Calu3 (cell line): ENCODE measurements around the gene KIF26B. TPM values are rescaled to one million over a fixed set of nuclear protein-coding genes. Genes with fewer than 3 reads are reported as not detected.

Source experiments
- BruUV-seq: library from RNA; stranded (reverse); fragments of 400-500 nt; replicated peaks from 2 replicates; lab custom pipeline; 2021; lab: Mats Ljungman, UMichigan
- CTCF ChIA-PET: fragments of 300-600 bp; sonication (Branson Sonifier 250); formaldehyde crosslinking; loops from one replicate; lab custom pipeline; 2022; ENCODE audit warnings: antibody characterized with exemption; lab: Charles Lee
- DNase-seq: peaks from one replicate; pipeline ENCODE4 v3.0.0; 2022
- H3K27ac Mint-ChIP-seq: one replicate; pipeline ENCODE4 v1.8.0; 2022; ENCODE audit warnings: mixed read lengths; ENCODE audit not compliant: unreplicated experiment
- H3K27me3 Mint-ChIP-seq: one replicate; pipeline ENCODE4 v1.8.0; 2022; ENCODE audit warnings: mixed read lengths; ENCODE audit not compliant: unreplicated experiment
- H3K36me3 Mint-ChIP-seq: one replicate; pipeline ENCODE4 v1.8.0; 2022; ENCODE audit warnings: mild to moderate bottlenecking, moderate library complexity, mixed read lengths; ENCODE audit not compliant: insufficient read depth, unreplicated experiment
- H3K4me1 Mint-ChIP-seq: one replicate; pipeline ENCODE4 v1.8.0; 2022; ENCODE audit warnings: mild to moderate bottlenecking, low read depth, mixed read lengths; ENCODE audit not compliant: unreplicated experiment
- H3K4me3 Mint-ChIP-seq: one replicate; pipeline ENCODE4 v1.8.0; 2022; ENCODE audit warnings: mild to moderate bottlenecking, low read depth, moderate library complexity, mixed read lengths; ENCODE audit not compliant: unreplicated experiment
- H3K9me3 Mint-ChIP-seq: one replicate; pipeline ENCODE4 v1.8.0; 2022; ENCODE audit warnings: low read depth, mixed read lengths; ENCODE audit not compliant: unreplicated experiment
- CTCF ChIP-seq: fragments of 200-600 bp; IDR thresholded peaks from one replicate; pipeline ENCODE4 v1.8.0; 2022; ENCODE audit warnings: antibody characterized with exemption; ENCODE audit not compliant: unreplicated experiment
- intact Hi-C: fragments of 100-400 bp; cut with micrococcal nuclease; formaldehyde crosslinking; loops from one replicate; pipeline ENCODE4 v1.10.0; 2022; ENCODE audit not compliant: unreplicated experiment
- total RNA-seq: library from RNA; stranded (reverse); gene quantifications from 2 replicates; pipeline ENCODE4 v1.2.3, GENCODE V29; 2022

KIF26B gene
- total RNA-seq, 1 experiment from 2014 or later, result 1.1 TPM

GRCh38 chr1:245488346-245489129 lies 333.8 kb downstream of the KIF26B start:
- H3K36me3 Mint-ChIP-seq, result no peaks in the 10 kb centered on the region
- CTCF ChIA-PET, result interaction anchor here (0.6 to 0.9 kb wide), 2 partner anchors 10 to 1313 kb away, joined by 3 to 7 read pairs; no protein-coding TSS in a partner anchor
- H3K27ac Mint-ChIP-seq, result no peak overlapping the region
- H3K27me3 Mint-ChIP-seq, result no peaks in the 10 kb centered on the region
- DNase-seq, result no peak
- peaks cover 8% of the 10 kb centered on the region for H3K9me3 Mint-ChIP-seq
- intact Hi-C loops, result loop anchor here (10.0 kb wide), 1 partner anchor 334 kb away; the partner anchor contains the start of gene KIF26B
- H3K4me3 Mint-ChIP-seq, result no peak overlapping the region
- no TSS peak for BruUV-seq
- peaks cover 9% of the 10 kb centered on the region for H3K4me1 Mint-ChIP-seq
- no peak for TF ChIP-seq CTCF

- H3K27me3 Mint-ChIP-seq, result no peaks in the 10 kb centered on the region
- no peak for DNase-seq
- CTCF ChIA-PET, result interaction anchor here (0.6 to 0.7 kb wide), 3 partner anchors 11 to 546 kb away, joined by 4 read pairs; no protein-coding TSS in a partner anchor
- H3K36me3 Mint-ChIP-seq, result no peaks in the 10 kb centered on the region
- no peak for TF ChIP-seq CTCF
- H3K4me3 Mint-ChIP-seq, result no peak overlapping the region
- H3K9me3 Mint-ChIP-seq, result peaks cover 5% of the 10 kb centered on the region
- no TSS peak for BruUV-seq
- H3K4me1 Mint-ChIP-seq, result no peaks in the 10 kb centered on the region
- intact Hi-C loops, result loop anchor here (10.0 kb wide), 1 partner anchor 335 kb away; the partner anchor contains the start of gene KIF26B
- H3K27ac Mint-ChIP-seq, result no peak overlapping the region
Observed at GRCh38 chr1:245489838-245490237, 335.1 kb downstream of the KIF26B start.

- peaks cover 8% of the 10 kb centered on the region for H3K9me3 Mint-ChIP-seq
- no peaks in the 10 kb centered on the region for H3K27me3 Mint-ChIP-seq
- no peak for DNase-seq
- no TSS peak for BruUV-seq
- no peak overlapping the region for H3K4me3 Mint-ChIP-seq
- H3K36me3 Mint-ChIP-seq, result no peaks in the 10 kb centered on the region
- TF ChIP-seq CTCF, result no peak
- H3K4me1 Mint-ChIP-seq, result no peaks in the 10 kb centered on the region
- H3K27ac Mint-ChIP-seq, result no peak overlapping the region
- CTCF ChIA-PET, result no interaction called here
- intact Hi-C loops, result no loop called here
Observed at GRCh38 chr1:245493029-245493428, 338.2 kb downstream of the KIF26B start.

GRCh38 chr1:245495681-245496080 lies 340.9 kb downstream of the KIF26B start:
- no TSS peak for BruUV-seq
- no peak for TF ChIP-seq CTCF
- H3K4me3 Mint-ChIP-seq, result no peak overlapping the region
- H3K36me3 Mint-ChIP-seq, result no peaks in the 10 kb centered on the region
- peaks cover 8% of the 10 kb centered on the region for H3K9me3 Mint-ChIP-seq
- H3K27ac Mint-ChIP-seq, result no peak overlapping the region
- no peaks in the 10 kb centered on the region for H3K27me3 Mint-ChIP-seq
- DNase-seq, result no peak
- intact Hi-C loops, result no loop called here
- CTCF ChIA-PET, result no interaction called here
- H3K4me1 Mint-ChIP-seq, result no peaks in the 10 kb centered on the region
